Kidney (tissue), 14 donors: ENCODE data around the gene PCSK2. TPM values are rescaled to one million over a fixed set of nuclear protein-coding genes. Genes with fewer than 3 reads are reported as not detected.

Experiments
- DNase-seq, 5 donors: peaks; one replicate each; pipeline ENCODE4 v3.0.0-alpha.2; 2013 to 2020
- FAIRE-seq: peaks from 2 replicates; lab custom pipeline; 2012; peaks lifted over from hg19 to GRCh38; lab: Jason Lieb, UNC
- H3K27ac ChIP-seq, 2 donors: one replicate each; pipeline ENCODE4 v1.7.0; 2013; ENCODE audit warnings: low read depth in 2 of 2, low read length in 2 of 2, inconsistent platforms in 1 of 2
- H3K27me3 ChIP-seq: one replicate; pipeline ENCODE4 v1.7.1; 2013; ENCODE audit warnings: low read length, inconsistent platforms; ENCODE audit not compliant: control insufficient read depth, insufficient read depth
- H3K36me3 ChIP-seq, 3 donors: one replicate each; pipeline versions ENCODE4 v1.7.0 to v1.7.1; 2013; ENCODE audit warnings: low read length in 3 of 3, control low read depth in 1 of 3, inconsistent platforms in 1 of 3; ENCODE audit not compliant: insufficient read depth in 3 of 3, control insufficient read depth in 2 of 3
- H3K4me1 ChIP-seq, 3 donors: one replicate each; pipeline versions ENCODE4 v1.7.0 to v1.7.1; 2013; ENCODE audit warnings: low read length in 3 of 3, inconsistent platforms in 1 of 3, low read depth in 1 of 3; ENCODE audit not compliant: control insufficient read depth in 2 of 3, insufficient read depth in 2 of 3
- H3K4me3 ChIP-seq, 3 donors: one replicate each; pipeline versions ENCODE4 v1.7.0 to v1.8.1; 2013; ENCODE audit warnings: low read length in 3 of 3, control low read depth in 1 of 3, inconsistent platforms in 1 of 3
- H3K9ac ChIP-seq, 3 donors: one replicate each; pipeline versions ENCODE4 v1.7.0 to v1.7.1; 2013; ENCODE audit warnings: low read length in 3 of 3, control low read depth in 1 of 3, inconsistent platforms in 1 of 3
- H3K9me3 ChIP-seq, 3 donors: one replicate each; pipeline versions ENCODE4 v1.7.0 to v1.7.1; 2013; ENCODE audit warnings: low read length in 3 of 3, control low read depth in 1 of 3, inconsistent platforms in 1 of 3; ENCODE audit not compliant: control insufficient read depth in 2 of 3, insufficient read depth in 1 of 3
- intact Hi-C: fragments of 100-400 bp; cut with DNase I; formaldehyde crosslinking; loops from one replicate; pipeline ENCODE4 v1.11.1; 2022
- polyA plus RNA-seq: library from polyadenylated mRNA; stranded (reverse); fragments of 350-450 nt; fragmentation: Illumina TruSeq; extraction: RNeasy Lipid Tissue Mini Kit (QIAGEN cat#74804); gene quantifications from one replicate; pipeline ENCODE4 v1.2.3, GENCODE V29; 2014; ENCODE audit warnings: low read depth, low replicate concordance; ENCODE audit not compliant: insufficient read depth
- total RNA-seq: library from RNA; stranded (reverse); fragmentation: NEBNext Ultra II Directional; extraction: Animal tissue kit (Norgen Biotek cat#: 25700); gene quantifications from one replicate; pipeline ENCODE4 v1.2.1, GENCODE V29; 2021
- TF ChIP-seq, protein P1 (sequence below): IDR thresholded peaks from 3 replicates; pipeline ENCODE4 v1.5.1; 2012; ENCODE audit warnings: mild to moderate bottlenecking, moderate library complexity, borderline replicate concordance; ENCODE audit not compliant: insufficient read depth; ENCODE audit errors: extremely low read depth
- donor health status: control.
- donor health status: control.
- donor health status: control.
- donor health status: control.
- donor health status: control.
- donor health status: DM: yes; HTN: yes; CAD: no.
- donor health status: Normal renal cell carcinoma (clear cell type).

The PCSK2 gene
- total and polyA plus RNA-seq, 2 donors from 2014 or later = 0.22 to 0.54 TPM

DNA sequence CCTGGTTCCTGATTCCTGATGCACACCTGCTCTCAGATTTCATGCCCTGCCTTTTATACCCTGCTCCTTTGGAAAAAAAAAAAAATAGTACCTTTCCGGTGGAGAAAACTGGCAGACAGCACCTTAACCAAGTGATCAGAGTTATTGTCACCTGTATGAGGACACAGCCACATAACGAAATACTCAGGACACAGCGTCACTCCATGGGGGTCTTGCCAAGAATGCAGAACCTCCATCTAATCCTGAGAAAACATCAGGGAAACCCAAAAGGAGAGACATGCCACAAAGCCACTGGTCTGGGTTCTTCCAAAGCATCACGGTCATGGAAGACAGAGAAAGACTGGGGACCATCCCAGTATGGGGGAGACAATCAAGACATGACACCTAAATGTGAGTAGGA is 275.3 kb downstream of the PCSK2 start:
- no peak for DNase-seq
- no peaks in the 10 kb centered on the region for H3K9me3 ChIP-seq
- peaks cover 0 to 3% (median 0%) of the 10 kb centered on the region in 3 donors for H3K4me1 ChIP-seq
- TF ChIP-seq, protein P1, sequence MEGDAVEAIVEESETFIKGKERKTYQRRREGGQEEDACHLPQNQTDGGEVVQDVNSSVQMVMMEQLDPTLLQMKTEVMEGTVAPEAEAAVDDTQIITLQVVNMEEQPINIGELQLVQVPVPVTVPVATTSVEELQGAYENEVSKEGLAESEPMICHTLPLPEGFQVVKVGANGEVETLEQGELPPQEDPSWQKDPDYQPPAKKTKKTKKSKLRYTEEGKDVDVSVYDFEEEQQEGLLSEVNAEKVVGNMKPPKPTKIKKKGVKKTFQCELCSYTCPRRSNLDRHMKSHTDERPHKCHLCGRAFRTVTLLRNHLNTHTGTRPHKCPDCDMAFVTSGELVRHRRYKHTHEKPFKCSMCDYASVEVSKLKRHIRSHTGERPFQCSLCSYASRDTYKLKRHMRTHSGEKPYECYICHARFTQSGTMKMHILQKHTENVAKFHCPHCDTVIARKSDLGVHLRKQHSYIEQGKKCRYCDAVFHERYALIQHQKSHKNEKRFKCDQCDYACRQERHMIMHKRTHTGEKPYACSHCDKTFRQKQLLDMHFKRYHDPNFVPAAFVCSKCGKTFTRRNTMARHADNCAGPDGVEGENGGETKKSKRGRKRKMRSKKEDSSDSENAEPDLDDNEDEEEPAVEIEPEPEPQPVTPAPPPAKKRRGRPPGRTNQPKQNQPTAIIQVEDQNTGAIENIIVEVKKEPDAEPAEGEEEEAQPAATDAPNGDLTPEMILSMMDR = no peak
- no peak overlapping the region for H3K4me3 ChIP-seq
- H3K36me3 ChIP-seq = no peaks in the 10 kb centered on the region
- intact Hi-C loops = loop anchor here (10.0 kb wide), 1 partner anchor 503 kb away; no protein-coding TSS in a partner anchor
- no peak overlapping the region for H3K9ac ChIP-seq
- H3K27me3 ChIP-seq = no peaks in the 10 kb centered on the region
- no peak overlapping the region for H3K27ac ChIP-seq
- no peak for FAIRE-seq

DNA sequence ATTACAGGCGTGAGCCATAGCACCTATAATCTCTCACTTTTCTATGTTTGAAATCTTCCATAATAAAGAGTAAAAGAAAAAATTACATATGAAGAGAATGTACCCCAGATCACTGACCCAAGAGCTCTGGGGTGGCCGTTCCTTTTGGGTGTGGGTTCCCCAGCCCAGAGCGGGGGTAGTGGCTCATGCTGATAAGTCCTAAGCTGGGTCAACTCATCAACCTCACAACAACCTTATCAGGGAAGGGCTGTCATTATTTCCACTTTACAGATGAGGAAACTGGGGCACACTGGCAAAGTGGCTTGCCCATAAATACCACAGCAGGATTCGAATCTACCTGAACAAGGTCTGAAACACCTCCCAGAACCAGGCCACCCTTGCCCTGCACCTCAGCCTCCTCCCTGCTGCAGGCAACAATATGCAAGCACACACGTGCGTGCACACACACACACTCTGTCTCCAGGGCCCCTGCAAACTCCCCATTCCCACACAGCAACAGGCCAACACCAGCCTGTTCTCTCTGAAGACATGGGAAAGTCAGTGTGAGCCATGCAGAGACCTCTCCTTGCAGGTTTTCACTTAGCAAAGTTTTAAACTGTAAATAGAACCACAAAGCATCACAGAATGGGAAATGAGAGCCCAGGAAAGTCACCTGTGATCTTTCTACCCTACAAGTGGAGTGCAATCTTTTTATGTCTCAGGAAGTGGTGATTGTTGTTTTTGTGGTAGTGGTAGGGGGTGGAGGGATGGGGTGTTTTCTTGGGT is 276.6 kb downstream of the PCSK2 start:
- FAIRE-seq (no peak), DNase-seq (no peak)
- Histone ChIP-seq H3K4me1 (peaks cover 0 to 3% (median 0%) of the 10 kb centered on the region in 3 donors), H3K9ac (no peak overlapping the region), H3K36me3 (no peaks in the 10 kb centered on the region), H3K27me3 (no peaks in the 10 kb centered on the region), H3K9me3 (no peaks in the 10 kb centered on the region), H3K4me3 (no peak overlapping the region), H3K27ac (no peak overlapping the region)
- intact Hi-C loops = loop anchor here (10.0 kb wide), 1 partner anchor 501 kb away; no protein-coding TSS in a partner anchor
- TF ChIP-seq, protein P1 = no peak

DNA sequence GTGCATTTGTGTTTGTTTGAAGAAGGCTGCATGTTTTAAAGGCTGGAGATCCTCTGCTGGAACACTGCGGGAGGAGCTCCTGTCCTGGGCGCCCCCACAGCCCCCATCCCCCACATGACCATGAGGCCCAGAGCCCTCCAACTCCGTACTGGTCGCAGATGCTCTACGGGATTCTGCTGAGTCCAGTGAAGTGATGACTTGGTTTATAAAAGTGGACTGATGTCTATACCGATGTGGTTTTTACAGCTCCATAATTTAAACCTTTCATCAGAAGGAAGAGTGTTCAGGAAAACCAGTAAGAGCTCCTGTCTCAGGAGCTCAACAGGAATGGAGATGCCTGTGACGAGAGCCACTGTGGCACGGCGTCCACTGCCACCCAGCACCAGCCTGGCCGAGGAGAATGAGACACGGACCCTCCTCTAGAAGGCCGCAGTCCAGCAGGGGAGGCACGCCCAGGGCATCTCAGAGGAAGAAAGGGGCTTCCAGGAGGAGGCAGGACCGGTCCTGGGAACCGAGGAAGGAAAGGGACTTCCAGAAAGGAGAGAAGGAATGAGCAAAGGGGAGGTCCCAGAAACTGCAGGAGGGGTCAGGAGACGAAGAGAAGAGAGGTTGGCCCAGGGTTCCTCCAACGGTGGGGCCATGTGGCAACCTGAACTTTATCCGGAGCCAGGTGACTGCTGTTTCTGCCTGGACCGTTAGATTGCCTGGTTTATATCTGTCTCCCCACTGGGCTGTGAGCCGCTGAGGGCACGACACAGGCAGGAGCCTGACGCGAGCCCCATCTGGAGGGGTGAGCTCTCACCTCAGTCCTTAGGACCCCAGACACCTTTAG is 277.4 kb downstream of the PCSK2 start:
- TF ChIP-seq, protein P1 = no peak
- H3K27me3 ChIP-seq = no peaks in the 10 kb centered on the region
- peaks cover 0 to 3% (median 0%) of the 10 kb centered on the region in 3 donors for H3K4me1 ChIP-seq
- intact Hi-C loops = loop anchor here (10.0 kb wide), 1 partner anchor 501 kb away; no protein-coding TSS in a partner anchor
- no peak overlapping the region for H3K27ac ChIP-seq
- H3K9ac ChIP-seq = peak overlapping the region in 1 of 3 donors; percentile 72
- peak in 1 of 5 donors; percentile 61 for DNase-seq
- no peaks in the 10 kb centered on the region for H3K9me3 ChIP-seq
- H3K4me3 ChIP-seq = peak overlapping the region in 2 of 3 donors; percentile 40 to 76
- FAIRE-seq = no peak
- no peaks in the 10 kb centered on the region for H3K36me3 ChIP-seq
